Thyroid gland (tissue), 4 donors: ENCODE data around the gene FAM83C.
"Not testable (repeated sequence)": the region's sequence is repeated elsewhere in the genome, so short reads cannot be mapped to it uniquely, and the experiment has no call there.

Experiments used
- POLR2A ChIP-seq, 2 donors: fragments of 450-650 bp; IDR thresholded peaks; one replicate each; pipeline ENCODE4 v1.6.1; 2017; ENCODE audit warnings: antibody characterized with exemption in 2 of 2, mild to moderate bottlenecking in 2 of 2, moderate library complexity in 1 of 2
- TF ChIP-seq, protein P1 (sequence below), 6 experiments: fragments of 200-600 bp in 3 of 6; fragments of 450-650 bp in 3 of 6; sonication (generic) in 3 of 6; IDR thresholded peaks; one replicate each; pipeline ENCODE4 v1.5.1; 2016 to 2019; ENCODE audit warnings: antibody characterized with exemption in 6 of 6, mild to moderate bottlenecking in 2 of 6, inconsistent platforms in 1 of 6, moderate library complexity in 1 of 6

DNA sequence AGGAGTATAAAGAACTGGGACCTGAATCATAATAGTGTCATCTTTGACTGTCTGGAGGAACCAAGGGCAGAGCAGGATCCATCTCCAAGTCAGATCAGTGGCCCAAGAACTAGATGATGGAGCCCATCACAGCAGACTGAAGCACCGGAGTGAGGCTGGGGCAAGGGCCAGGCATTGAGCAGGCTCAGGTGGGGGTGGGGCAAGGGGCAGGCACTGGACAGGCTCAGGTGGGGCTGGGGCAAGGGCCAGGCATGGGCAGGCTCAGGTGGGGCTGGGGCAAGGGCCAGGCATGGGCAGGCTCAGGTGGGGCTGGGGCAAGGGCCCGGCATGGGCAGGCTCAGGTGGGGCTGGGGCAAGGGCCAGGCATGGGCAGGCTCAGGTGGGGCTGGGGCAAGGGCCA is 39.6 kb downstream of the FAM83C start:
- TF ChIP-seq, protein P1, sequence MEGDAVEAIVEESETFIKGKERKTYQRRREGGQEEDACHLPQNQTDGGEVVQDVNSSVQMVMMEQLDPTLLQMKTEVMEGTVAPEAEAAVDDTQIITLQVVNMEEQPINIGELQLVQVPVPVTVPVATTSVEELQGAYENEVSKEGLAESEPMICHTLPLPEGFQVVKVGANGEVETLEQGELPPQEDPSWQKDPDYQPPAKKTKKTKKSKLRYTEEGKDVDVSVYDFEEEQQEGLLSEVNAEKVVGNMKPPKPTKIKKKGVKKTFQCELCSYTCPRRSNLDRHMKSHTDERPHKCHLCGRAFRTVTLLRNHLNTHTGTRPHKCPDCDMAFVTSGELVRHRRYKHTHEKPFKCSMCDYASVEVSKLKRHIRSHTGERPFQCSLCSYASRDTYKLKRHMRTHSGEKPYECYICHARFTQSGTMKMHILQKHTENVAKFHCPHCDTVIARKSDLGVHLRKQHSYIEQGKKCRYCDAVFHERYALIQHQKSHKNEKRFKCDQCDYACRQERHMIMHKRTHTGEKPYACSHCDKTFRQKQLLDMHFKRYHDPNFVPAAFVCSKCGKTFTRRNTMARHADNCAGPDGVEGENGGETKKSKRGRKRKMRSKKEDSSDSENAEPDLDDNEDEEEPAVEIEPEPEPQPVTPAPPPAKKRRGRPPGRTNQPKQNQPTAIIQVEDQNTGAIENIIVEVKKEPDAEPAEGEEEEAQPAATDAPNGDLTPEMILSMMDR (IDR thresholded peaks at IDR 0.05) = not testable (repeated sequence)
- not testable (repeated sequence) for TF ChIP-seq POLR2A (IDR thresholded peaks at IDR 0.05)
